NCI-H82 (cell line): ENCODE results near the gene RELB.
A peak's percentile ranks its signal among the peaks of the same experiment; 100 is the strongest.
"Not testable (repeated sequence)": the region's sequence is repeated elsewhere in the genome, so short reads cannot be mapped to it uniquely, and the experiment has no call there.

Source experiments
- DNase-seq: peaks from one replicate; lab custom pipeline; 2025; lab: John Stamatoyannopoulos, UW

Gene RELB

DNA sequence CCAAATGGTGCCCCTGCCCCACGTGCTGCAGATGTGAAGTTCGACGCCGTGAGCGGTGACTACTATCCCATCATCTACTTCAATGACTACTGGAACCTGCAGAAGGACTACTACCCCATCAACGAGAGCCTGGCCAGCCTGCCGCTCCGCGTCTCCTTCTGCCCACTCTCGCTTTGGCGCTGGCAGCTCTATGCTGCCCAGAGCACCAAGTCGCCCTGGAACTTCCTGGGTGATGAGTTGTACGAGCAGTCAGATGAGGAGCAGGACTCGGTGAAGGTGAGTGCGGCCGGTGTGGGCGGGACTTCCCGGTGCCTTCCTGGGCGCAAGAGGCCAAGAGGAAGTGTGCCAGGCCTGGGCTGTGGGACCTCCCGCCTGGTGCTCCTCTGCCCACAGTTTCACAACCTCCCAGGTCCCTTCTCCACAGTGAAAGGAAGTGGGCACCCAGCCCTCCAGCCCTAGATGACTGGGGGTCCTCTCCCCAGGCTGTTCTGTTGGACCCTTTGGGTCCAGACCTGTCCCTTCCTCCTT lies 14.1 kb upstream of the RELB start:
- no peak for DNase-seq

DNA sequence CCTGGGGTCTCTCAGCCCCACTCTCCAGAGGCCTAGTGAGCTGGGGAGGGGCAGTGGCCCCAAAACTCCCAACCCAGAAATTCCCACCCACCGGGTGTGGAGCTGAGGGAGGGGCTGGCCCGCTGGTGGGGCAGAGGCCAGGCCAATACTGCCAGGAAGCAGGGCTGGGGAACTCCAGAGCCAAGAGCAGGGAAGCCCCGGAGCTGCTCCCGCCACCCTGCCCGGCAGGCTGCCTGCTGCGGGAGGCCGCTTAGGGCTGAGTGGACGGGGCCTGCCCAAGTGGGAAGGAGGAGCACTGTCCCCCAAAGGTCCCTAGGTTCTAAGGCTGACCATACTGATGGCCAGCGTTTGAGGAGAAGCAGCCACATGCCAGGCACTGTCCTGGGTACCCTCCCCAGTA lies 13.0 kb upstream of the RELB start:
- no peak for DNase-seq

DNA sequence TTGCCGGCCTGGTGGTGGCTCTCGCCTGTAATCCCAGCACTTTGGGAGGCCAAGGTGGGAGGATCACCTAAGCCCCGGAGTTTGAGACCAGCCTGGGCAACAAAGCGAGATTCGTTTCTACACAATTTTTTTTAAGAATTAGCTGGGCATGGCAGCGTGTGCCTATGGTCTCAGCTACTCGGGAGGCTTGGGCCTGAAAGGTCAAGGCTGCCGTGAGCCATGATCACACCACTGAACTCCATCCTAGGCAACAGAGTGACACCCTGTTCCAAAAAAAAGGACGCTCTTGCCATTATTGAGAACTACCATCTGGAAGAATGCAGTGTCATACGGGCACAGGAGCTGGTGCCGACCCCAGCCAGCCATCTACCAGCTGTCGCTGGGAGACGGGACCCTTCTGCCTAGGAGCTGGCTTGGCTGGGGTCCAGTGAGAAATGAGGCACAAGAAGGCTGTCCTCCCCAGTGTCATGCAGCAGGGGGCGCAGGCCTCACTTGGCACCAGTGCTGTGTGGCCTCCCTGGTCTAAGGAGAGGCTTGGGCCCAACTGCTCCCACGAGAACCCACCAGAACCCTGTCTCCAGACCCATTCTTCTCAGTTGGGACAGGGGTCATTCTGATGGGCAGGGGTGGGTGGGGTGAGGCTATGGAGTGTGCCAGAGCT lies 12.2 kb upstream of the RELB start:
- peak; percentile 86 for DNase-seq

DNA sequence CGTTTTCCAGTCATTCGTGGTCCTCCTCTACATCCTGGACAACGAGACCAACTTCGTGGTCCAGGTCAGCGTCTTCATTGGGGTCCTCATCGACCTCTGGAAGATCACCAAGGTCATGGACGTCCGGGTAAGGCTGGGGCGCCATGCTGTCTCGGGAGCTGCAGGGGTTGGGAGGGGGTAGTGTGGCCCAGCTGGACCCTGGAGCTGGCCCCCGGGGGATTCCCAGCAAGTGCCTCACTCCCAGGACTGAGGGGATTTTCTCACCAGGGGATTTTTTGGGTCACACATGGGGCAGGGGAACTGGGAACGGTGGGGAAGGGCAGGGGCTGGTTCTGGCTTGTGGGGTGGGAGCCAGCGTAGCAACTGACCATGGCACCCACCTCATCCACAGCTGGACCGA lies 10.8 kb upstream of the RELB start:
- DNase-seq: no peak

DNA sequence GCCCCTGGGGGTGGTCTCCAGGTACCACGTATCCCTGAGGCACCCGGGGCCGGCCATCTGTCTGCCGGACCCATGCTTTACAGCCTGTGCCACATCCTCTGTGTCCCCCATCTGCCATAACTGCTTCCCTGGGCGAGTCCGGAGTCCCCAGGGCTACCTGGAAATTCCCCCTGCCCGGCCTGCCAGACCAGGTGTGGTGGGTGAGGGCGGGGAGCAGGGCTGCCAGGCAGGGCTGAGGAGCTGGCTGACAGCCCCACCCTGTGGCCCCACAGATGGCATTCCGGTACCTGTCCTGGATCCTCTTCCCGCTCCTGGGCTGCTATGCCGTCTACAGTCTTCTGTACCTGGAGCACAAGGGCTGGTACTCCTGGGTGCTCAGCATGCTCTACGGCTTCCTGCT lies 10.3 kb upstream of the RELB start:
- DNase-seq: no peak

DNA sequence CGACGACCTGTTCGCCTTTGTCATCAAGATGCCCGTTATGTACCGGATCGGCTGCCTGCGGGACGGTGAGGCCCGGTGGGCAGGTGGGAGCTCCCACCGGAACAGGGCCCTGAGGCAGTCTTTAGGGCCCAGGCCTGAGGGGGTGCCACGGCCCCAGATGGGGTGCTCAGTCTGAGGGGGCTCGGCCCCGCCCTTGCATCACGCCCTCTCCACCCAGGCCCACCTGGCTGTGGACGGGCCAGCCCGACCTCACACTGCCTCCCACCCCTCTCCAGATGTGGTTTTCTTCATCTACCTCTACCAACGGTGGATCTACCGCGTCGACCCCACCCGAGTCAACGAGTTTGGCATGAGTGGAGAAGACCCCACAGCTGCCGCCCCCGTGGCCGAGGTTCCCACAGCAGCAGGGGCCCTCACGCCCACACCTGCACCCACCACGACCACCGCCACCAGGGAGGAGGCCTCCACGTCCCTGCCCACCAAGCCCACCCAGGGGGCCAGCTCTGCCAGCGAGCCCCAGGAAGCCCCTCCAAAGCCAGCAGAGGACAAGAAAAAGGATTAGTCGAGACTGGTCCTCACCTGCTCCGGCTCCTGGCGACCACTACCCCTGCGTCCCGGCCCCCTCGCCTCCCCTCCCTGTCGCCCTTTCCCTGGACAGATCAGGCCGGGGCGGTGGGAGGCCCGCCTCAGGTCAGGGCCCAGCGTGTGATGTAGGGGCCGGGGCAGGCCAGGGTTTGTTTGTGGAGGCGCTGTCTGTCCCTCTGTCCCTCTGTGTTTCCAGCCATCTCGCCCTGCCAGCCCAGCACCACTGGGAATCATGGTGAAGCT lies 8.7 kb upstream of the RELB start:
- no peak for DNase-seq

DNA sequence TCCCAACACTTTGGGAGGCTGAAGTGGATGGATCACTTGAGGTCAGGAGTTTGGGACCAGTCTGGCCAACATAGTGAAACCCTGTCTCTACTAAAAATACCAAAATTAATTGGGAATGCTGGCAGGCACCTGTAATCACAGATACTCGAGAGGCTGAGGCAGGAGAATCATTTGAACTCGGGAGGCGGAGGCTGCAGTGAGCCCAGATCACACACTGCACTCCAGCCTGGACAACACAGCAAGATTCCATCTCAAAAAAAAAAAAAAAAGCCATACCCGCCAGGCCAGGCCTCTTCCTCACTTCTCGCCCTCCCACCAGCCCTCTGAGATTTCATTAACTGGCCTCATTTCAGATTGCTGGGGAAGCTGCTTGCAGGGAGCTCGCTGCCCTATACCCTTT lies 7.7 kb upstream of the RELB start:
- no peak for DNase-seq

DNA sequence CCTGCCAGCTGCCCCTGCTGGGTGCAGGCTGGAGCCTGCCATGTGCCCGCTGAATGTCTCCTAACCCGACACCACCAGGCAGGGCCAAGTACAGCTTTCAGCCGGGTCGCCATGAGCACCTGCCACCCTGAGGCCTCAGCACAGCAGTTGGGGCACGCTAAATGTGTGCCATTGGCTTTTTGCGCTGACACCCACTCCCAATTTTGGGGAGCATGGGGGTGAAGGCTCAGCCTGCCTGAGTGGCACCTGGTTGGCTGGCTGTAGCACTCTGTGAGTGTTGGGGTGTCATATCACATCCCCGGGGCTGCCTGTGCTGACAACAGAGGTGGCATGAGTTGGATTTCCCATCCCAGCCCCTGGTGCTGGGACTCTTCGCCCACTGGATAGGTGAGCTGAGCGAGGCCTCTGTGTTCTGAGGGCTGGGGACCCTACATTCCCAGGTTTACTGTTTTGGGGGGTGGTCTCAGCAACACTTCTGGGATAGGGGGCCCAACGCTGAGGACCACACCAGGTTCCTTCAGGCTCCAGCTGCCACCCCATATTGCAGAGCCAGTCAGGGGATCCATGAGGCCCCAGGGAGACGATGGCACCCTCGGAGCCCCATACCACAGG lies 7.2 kb upstream of the RELB start:
- DNase-seq: no peak

DNA sequence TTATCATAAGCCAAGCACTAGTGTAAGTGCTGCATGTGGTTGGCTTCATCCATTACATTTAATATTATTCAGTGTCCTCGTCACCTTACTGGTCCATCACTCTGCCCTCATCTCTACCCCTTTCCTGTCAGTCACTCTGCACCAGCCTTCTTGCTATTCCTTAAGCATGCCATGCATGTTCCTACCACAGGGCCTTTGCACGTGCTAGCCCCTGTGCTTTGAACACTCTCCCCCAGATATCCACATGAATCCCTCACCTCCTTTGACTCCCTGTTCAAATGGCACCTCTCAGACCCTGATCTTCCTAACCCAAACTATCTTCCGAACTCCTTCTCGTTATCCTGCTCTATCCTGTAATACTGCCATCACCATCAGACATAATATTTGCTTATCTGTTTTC lies 3.2 kb upstream of the RELB start:
- no peak for DNase-seq

DNA sequence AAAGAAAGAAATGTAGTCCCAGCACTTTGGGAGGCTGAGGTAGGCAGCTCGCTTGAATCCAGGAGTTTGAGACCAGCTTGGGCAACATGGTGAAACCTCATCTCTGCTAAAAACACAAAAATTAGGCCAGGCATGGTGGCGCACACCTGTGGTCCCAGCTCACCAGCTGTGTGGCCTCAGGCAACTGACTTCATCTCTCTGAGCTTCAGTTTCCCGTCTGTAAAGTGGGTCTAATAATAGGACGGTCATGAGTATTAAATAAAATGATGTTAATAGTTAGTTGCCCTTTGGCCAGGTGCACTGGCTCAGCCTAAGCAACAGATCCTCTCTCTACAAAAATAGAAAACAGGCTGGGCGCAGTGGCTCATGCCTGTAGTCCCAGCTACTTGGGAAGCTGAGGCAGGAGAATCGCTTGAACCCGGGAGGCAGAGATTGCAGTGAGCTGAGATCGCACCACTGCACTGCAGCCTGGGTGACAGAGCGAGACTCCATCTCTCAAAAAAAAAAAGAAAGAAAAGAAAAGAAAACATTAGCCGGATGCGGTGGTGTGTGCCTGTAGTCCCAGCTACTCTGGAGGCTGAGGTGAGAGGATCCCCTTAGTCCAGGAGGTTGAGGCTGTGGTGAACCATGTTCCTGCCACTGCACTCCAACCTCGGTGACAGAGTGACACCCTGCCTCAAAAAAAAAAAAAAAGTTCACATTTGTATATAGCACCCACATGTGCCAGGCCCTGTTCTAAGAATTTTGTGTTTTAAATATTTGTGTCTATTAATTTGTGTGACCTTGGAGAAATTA lies 1.9 kb upstream of the RELB start:
- DNase-seq: not testable (repeated sequence)

DNA sequence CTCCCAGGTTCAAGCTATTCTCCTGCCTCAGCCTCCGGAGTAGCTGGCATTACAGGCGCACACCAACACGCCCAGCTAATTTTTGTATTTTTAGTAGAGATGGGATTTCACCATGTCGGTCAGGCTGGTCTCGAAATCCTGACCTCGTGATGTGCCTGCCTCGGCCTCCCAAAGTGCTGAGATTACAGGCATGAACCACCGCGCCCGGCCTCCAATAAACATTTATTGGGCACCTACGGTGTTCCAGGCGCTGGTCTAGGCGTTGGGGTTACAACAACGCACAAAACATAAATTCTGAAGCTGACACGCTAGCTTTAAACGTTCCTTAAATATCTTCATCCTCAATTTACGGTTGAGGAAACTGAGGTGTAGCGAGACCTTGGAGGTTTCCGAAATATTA lies 599 bp upstream of the RELB start:
- DNase-seq: not testable (repeated sequence)

DNA sequence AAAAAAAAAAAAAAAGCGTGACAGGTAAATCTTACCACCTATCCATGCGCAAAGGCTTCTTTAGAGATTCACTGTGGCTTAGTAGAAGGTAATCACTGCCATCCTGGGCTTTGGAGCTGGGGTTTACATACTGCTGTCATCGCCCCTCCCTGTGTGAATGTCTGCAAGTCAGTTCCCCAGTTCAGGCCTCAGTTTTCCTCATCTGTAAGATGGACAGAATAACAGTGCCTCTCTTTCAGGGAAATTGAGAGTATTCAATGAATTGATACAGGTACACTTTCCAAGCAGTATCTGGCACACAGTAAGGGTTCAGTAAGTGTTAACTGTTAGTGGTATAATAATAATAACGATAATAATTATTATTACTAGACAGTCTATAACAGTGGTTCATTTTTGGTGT lies 2.2 kb downstream of the RELB start:
- DNase-seq: no peak

DNA sequence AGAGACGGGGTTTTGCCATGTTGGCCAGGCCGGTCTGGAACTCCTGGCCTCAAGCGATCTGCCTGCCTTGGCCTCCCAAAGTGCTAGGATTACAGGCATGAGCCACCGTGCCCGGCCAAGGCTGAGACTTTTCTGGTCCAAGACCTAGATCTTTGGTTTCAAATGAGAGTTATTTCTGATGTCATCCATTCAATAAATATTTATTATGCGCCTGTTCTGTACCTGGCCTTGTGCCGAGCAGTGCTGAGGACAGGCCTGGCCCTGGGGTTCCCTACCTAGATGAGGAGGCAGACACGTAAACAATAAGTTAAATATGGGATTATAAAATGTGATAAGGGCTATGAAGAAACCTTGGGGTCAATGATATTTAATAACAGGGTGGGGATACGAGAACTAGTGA lies 4.5 kb downstream of the RELB start:
- no peak for DNase-seq

DNA sequence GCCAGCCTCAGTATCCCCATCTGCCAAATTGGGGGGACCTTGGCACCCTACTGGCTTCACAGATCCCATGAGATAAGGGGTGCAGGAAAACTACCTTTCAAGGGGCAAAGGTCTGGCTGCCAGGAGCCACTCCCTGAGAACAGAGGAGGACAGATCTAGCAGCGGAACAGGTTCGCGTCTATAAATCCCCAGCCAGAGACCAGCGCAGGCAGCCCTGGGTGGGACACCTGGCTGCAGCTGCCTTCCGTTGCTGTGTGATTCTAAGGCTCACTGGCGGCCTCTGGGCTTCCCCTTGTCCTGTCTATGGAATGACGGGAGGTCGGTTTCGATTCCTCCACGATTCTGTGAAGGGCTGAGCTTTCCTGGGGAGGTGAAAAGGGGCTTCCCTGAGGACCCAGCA lies 7.3 kb downstream of the RELB start:
- DNase-seq: peak; percentile 36

DNA sequence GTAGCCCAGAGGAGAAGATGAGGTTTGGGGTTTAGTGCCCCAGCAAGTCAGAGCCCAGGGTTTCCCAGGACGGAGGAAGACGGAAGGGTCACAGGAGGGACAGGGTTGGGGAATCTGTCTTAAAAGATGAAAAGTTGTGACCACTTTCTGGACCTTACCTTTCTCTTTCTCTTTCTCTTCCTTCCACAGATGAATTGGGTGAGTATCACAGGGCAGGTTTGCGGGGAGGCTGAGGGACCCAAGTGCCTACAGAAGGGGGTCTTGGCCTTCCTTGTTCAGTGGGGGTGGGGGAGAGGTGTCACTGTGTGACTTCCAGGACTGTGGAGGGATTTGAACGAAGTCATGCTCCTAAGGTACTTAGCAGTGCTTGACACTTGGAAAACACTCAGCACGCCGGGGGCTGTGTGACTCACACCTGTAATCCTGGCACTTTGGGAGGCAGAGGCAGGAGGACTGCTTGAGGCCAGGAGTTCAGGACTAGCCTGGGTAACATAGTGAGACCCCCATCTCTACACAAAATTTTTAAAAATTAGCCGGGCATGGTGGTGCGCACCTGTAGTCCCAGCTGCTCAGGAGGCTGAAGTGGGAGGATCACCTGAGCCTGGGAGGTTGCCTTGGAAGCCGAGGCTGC lies 8.5 kb downstream of the RELB start:
- DNase-seq: no peak

DNA sequence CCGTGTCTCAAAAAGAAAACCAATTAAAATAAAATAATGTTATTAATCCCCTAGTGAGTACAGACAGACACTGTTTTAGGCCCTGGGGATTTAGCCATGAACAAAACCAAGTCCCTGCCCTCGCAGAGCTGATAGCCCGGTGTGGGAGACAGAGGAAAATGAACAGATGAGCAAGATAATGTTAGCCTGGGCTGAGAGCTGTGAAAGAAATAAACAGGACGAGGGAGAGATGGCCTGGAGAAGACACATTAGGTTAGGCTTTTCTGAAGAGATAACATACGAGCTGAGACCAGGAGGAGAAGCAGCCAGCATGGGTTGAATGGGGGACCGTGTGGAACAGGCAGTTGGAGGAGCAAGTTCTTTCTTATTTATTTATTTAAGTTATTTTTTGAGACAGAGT lies 9.0 kb downstream of the RELB start:
- peak; percentile 39 for DNase-seq

DNA sequence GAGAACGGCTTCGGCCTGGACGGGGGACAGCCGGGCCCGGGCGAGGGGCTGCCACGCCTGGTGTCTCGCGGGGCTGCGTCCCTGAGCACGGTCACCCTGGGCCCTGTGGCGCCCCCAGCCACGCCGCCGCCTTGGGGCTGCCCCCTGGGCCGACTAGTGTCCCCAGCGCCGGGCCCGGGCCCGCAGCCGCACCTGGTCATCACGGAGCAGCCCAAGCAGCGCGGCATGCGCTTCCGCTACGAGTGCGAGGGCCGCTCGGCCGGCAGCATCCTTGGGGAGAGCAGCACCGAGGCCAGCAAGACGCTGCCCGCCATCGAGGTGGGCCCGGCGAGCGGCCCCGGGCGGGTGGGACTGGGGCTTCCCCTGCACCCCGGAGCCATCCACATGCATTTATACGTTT lies 10.7 kb downstream of the RELB start:
- DNase-seq: no peak

DNA sequence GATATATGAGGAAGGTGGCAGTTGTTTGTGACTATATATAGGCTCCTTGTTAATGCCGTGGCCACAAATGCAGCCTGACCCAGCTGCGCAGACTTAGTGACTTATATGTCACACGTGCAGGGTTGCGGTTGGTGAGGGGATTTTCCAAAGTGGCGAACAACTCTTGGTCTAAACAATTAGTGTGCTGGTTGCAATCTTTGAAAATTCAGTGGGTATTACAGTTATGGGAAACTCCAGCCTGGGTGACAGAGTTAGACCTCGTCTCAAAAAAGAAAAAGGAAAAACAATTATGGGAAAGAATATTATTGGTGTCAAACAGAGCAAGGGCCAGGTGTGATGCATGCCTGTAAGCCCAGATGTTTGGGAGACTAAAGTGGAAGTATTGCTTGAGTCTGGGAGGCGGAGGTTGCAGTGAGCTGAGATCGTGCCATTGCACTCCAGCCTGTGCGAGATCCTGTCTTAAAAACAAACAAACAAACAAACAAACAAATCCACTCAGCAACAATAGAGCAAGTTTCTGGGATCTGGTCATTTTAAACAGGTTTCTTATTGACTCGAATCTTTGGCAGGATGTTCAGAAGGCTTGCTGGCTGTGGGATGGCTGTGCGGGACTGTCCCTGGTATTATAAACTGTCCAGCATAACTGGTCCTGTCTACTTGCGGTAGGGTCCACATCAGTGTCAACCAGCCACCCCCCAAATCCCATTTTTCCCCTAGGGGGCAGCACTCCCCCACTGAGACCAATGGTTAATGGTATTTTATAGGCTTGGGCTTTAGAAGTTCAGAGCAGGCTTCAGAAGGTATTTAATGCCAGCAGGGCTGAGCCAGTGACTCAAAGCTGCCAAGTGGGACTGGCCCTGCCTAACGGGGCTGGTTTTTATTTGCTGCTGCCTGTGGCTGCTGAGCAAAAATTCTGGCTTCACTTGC lies 15.4 kb downstream of the RELB start:
- DNase-seq: peak; percentile 89

DNA sequence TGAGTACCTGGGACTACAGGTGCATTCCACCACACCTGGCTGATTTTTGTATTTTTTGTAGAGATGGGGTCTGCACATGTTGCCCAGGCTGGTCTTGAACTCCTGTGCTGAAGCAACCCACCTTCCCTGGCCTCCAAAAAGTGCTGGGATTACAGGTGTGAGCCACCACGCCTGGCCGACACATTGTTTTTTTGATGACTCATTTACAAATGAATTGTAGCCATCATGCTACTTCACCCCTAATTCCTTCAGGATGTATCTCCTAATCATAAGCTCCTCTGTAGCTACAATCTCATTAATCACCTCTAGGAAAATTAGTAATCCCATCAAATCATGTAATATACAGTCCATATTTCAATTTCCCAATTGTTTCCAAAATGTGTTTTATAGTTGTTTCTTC lies 17.9 kb downstream of the RELB start:
- peak; percentile 30 for DNase-seq

DNA sequence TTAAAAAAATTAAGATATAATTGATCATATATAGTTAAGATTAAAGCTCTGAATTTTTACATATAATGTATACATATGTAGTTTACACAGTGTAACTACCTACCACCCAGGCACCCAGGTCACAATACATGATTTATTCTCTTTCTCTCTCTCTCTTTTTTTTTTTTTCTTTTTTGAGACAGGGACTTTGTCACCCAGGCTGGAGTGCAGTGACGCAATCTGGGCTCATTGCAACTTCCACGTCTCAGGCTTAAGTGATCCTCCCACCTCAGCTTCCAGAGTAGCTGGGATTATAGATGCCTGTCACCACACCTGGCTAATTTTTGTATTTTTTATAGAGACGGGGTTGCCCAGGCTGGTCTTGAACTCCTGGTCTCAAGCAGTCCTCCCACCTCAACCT lies 18.8 kb downstream of the RELB start:
- no peak for DNase-seq

DNA sequence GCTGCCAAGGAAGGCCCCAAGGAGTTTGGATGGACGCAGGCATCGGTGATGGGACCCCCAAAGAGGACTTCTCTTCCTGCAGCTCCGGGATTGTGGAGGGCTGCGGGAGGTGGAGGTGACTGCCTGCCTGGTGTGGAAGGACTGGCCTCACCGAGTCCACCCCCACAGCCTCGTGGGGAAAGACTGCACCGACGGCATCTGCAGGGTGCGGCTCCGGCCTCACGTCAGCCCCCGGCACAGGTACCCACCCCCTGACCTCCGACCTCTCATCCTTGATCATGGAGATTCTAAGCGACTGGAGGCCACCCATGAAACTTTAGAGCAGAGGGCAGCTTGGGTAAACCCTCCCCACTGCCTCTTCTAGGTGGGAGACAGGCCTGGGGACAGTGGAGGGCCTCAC lies 20.7 kb downstream of the RELB start:
- no peak for DNase-seq
